ENCODE data around the gene ATG16L1.

DNA sequence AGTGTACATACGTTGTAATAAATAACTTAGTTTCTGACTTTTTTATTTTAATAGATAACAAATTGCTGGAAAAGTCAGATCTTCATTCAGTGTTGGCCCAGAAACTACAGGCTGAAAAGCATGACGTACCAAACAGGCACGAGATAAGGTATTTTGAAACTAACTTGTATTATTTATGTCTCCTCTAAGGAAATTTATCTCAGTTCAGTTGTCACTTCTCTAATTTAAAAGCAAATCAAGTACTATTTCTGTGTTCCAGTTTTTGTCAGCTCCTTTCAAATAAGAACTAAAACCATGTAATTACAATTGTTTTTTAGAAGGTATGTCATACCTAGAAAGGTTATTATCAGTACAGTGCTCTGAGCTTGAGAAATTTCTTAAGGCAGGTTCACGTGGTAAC lies 4.6 kb downstream of the ATG16L1 start:
- no peak for TF ChIP-seq POLR2A (IDR thresholded peaks at IDR 0.05)
- TF ChIP-seq, protein P1, sequence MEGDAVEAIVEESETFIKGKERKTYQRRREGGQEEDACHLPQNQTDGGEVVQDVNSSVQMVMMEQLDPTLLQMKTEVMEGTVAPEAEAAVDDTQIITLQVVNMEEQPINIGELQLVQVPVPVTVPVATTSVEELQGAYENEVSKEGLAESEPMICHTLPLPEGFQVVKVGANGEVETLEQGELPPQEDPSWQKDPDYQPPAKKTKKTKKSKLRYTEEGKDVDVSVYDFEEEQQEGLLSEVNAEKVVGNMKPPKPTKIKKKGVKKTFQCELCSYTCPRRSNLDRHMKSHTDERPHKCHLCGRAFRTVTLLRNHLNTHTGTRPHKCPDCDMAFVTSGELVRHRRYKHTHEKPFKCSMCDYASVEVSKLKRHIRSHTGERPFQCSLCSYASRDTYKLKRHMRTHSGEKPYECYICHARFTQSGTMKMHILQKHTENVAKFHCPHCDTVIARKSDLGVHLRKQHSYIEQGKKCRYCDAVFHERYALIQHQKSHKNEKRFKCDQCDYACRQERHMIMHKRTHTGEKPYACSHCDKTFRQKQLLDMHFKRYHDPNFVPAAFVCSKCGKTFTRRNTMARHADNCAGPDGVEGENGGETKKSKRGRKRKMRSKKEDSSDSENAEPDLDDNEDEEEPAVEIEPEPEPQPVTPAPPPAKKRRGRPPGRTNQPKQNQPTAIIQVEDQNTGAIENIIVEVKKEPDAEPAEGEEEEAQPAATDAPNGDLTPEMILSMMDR (IDR thresholded peaks at IDR 0.05) = no peak
- no peak for TF ChIP-seq EP300 (IDR thresholded peaks at IDR 0.05)
